Neuronal stem cell (in vitro differentiated cells): ENCODE data around the gene RAF1.
"Not testable (repeated sequence)": the region's sequence is repeated elsewhere in the genome, so short reads cannot be mapped to it uniquely, and the experiment has no call there.

Source experiments
- DNase-seq: peaks from one replicate; pipeline ENCODE4 v3.0.0-alpha.2; 2013; ENCODE audit warnings: low spot score
- H2AFZ ChIP-seq: one replicate; pipeline ENCODE4 v1.6.1; 2013; ENCODE audit warnings: mild to moderate bottlenecking, low read length, inconsistent platforms
- H2AK5ac ChIP-seq: 2 replicates; pipeline ENCODE4 v1.6.1; 2013; ENCODE audit warnings: low read depth, mild to moderate bottlenecking, inconsistent platforms, low read length, moderate library complexity, mixed read lengths
- H2BK120ac ChIP-seq: 2 replicates; pipeline ENCODE4 v1.6.1; 2013; ENCODE audit warnings: low read depth, mild to moderate bottlenecking, inconsistent platforms, low read length, moderate library complexity, mixed read lengths
- H2BK12ac ChIP-seq: one replicate; pipeline ENCODE4 v1.6.1; 2013; ENCODE audit warnings: low read length, inconsistent platforms
- H2BK15ac ChIP-seq: 2 replicates; pipeline ENCODE4 v1.6.1; 2013; ENCODE audit warnings: mild to moderate bottlenecking, low read length, inconsistent platforms, mixed read lengths
- H2BK5ac ChIP-seq: one replicate; pipeline ENCODE4 v1.6.1; 2013; ENCODE audit warnings: inconsistent platforms, mild to moderate bottlenecking, low read length, moderate library complexity
- H3K14ac ChIP-seq: one replicate; pipeline ENCODE4 v1.6.1; 2013; ENCODE audit warnings: low read length, inconsistent platforms
- H3K18ac ChIP-seq: 2 replicates; pipeline ENCODE4 v1.6.1; 2013; ENCODE audit warnings: low read length, inconsistent platforms
- H3K23ac ChIP-seq: 2 replicates; pipeline ENCODE4 v1.6.1; 2013; ENCODE audit warnings: low read depth, mild to moderate bottlenecking, mixed read lengths, low read length, inconsistent platforms; ENCODE audit not compliant: poor library complexity
- H3K27ac ChIP-seq: replicated peaks from 3 replicates; pipeline ENCODE4 v1.5.1; 2013; ENCODE audit warnings: low read length, inconsistent platforms
- H3K27me3 ChIP-seq, 3 experiments: 2 replicates each; pipeline ENCODE4 v1.6.1; 2013; ENCODE audit warnings: low read length in 3 of 3, mild to moderate bottlenecking in 2 of 3, inconsistent platforms in 1 of 3, low read depth in 1 of 3, mixed read lengths in 1 of 3, moderate library complexity in 1 of 3; ENCODE audit not compliant: control insufficient read depth in 3 of 3, insufficient read depth in 3 of 3
- H3K36me3 ChIP-seq, 2 donors: replicated peaks in 1 of 2; 2 replicates each; pipeline ENCODE4 v1.6.1; 2013; ENCODE audit warnings: low read length in 2 of 2; ENCODE audit not compliant: control insufficient read depth in 2 of 2, insufficient read depth in 2 of 2
- H3K4ac ChIP-seq: 2 replicates; pipeline ENCODE4 v1.6.1; 2013; ENCODE audit warnings: inconsistent platforms, mild to moderate bottlenecking, low read length, moderate library complexity
- H3K4me1 ChIP-seq, 2 donors: 1 replicate in 1 of 2; 2 replicates in 1 of 2; pipeline ENCODE4 v1.6.1; 2013; ENCODE audit warnings: low read length in 2 of 2, low read depth in 1 of 2; ENCODE audit not compliant: control insufficient read depth in 2 of 2, insufficient read depth in 1 of 2
- H3K4me2 ChIP-seq: one replicate; pipeline ENCODE4 v1.6.1; 2013; ENCODE audit warnings: mild to moderate bottlenecking, low read length, inconsistent platforms; ENCODE audit not compliant: insufficient read depth, poor library complexity, severe bottlenecking
- H3K4me3 ChIP-seq, 2 donors: 2 replicates each; pipeline ENCODE4 v1.5.1; 2013; ENCODE audit warnings: low read length in 2 of 2, mild to moderate bottlenecking in 2 of 2, inconsistent platforms in 1 of 2, moderate library complexity in 1 of 2
- H3K79me1 ChIP-seq: one replicate; pipeline ENCODE4 v1.6.1; 2013; ENCODE audit warnings: low read depth, mild to moderate bottlenecking, inconsistent platforms, low read length, moderate library complexity
- H3K9ac ChIP-seq: one replicate; pipeline ENCODE4 v1.6.1; 2013; ENCODE audit warnings: mild to moderate bottlenecking, low read depth, low read length, inconsistent platforms; ENCODE audit not compliant: poor library complexity
- H3K9me3 ChIP-seq, 2 donors: replicated peaks in 1 of 2; 2 replicates each; pipeline versions ENCODE3 to v1.6.1; 2013; ENCODE audit warnings: low read length in 2 of 2, mild to moderate bottlenecking in 2 of 2, inconsistent platforms in 1 of 2, low read depth in 1 of 2, mixed read lengths in 1 of 2, moderate library complexity in 1 of 2; ENCODE audit not compliant: control insufficient read depth in 2 of 2, insufficient read depth in 1 of 2
- H4K8ac ChIP-seq: one replicate; pipeline ENCODE4 v1.6.1; 2013; ENCODE audit warnings: low read depth, mild to moderate bottlenecking, inconsistent platforms, low read length, moderate library complexity
- H4K91ac ChIP-seq: one replicate; pipeline ENCODE4 v1.6.1; 2013; ENCODE audit warnings: low read length, low read depth, mild to moderate bottlenecking, inconsistent platforms; ENCODE audit not compliant: poor library complexity
- WGBS, 2 donors: extraction: QIAGEN DNeasy Blood & Tissue Kit; methylation state at CpG; one replicate each; pipeline ENCODE4 v1.1.7; 2013; ENCODE audit warnings: missing lambda C conversion rate in 2 of 2, mixed read lengths in 1 of 2; ENCODE audit not compliant: insufficient read length in 2 of 2, insufficient replicate concordance in 1 of 2; ENCODE audit errors: extremely low coverage in 2 of 2; 5-methylcytosine and 5-hydroxymethylcytosine counted together

The RAF1 gene

GRCh38 chr3:12628813-12629212, 35.1 kb downstream of the RAF1 start:
- no peak for DNase-seq
- WGBS, 2 donors: no CpG with 5 or more reads among the region's 1 CpG

GRCh38 chr3:12627370-12627769, 36.5 kb downstream of the RAF1 start:
- no peak for DNase-seq
- no peak overlapping the region for H4K91ac ChIP-seq
- no CpG with 5 or more reads among the region's 4 CpGs for WGBS, 2 donors
- no peak overlapping the region for H4K8ac ChIP-seq
- H3K4me1 ChIP-seq: peaks cover 0 to 3% of the 10 kb centered on the region in 2 donors
- H3K79me1 ChIP-seq: peaks cover 2% of the 10 kb centered on the region
- no peak overlapping the region for H2BK120ac ChIP-seq
- no peak overlapping the region for H3K4me3 ChIP-seq
- H3K36me3 ChIP-seq: peaks cover 0 to 2% of the 10 kb centered on the region in 2 donors
- H3K4me2 ChIP-seq: no peak overlapping the region
- H2BK15ac ChIP-seq: no peak overlapping the region
- no peak overlapping the region for H2AK5ac ChIP-seq
- no peak overlapping the region for H2AFZ ChIP-seq
- H3K9ac ChIP-seq: no peak overlapping the region
- H3K23ac ChIP-seq: no peak overlapping the region
- H2BK5ac ChIP-seq: no peak overlapping the region
- no peak overlapping the region for H3K27ac ChIP-seq
- H3K4ac ChIP-seq: no peak overlapping the region
- H3K9me3 ChIP-seq: no peaks in the 10 kb centered on the region
- H3K27me3 ChIP-seq: no peaks in the 10 kb centered on the region
- no peak overlapping the region for H3K18ac ChIP-seq
- H2BK12ac ChIP-seq: no peak overlapping the region
- H3K14ac ChIP-seq: no peak overlapping the region

More at GRCh38 chr3:12628813-12629212, 35.1 kb downstream of the RAF1 start:
- Histone ChIP-seq H2AFZ (no peak overlapping the region), H2BK15ac (no peak overlapping the region), H3K4me2 (no peak overlapping the region), H3K23ac (no peak overlapping the region), H3K4ac (no peak overlapping the region), H4K8ac (no peak overlapping the region), H3K4me3 (no peak overlapping the region), H3K27ac (no peak overlapping the region), H3K27me3 (no peaks in the 10 kb centered on the region), H2BK5ac (no peak overlapping the region), H3K14ac (no peak overlapping the region), H3K18ac (no peak overlapping the region), H2BK12ac (no peak overlapping the region), H2AK5ac (no peak overlapping the region), H4K91ac (no peak overlapping the region), H3K9ac (no peak overlapping the region), H2BK120ac (no peak overlapping the region), H3K79me1 (peaks cover 2% of the 10 kb centered on the region), H3K4me1 (peaks cover 0 to 3% of the 10 kb centered on the region in 2 donors), H3K9me3 (no peaks in the 10 kb centered on the region), H3K36me3 (peaks cover 0 to 2% of the 10 kb centered on the region in 2 donors)

GRCh38 chr3:12624964-12625363, 39.0 kb downstream of the RAF1 start:
- not testable (repeated sequence) for H3K36me3 ChIP-seq, H2AFZ ChIP-seq, DNase-seq, H3K27me3 ChIP-seq, H3K14ac ChIP-seq, H3K18ac ChIP-seq, H3K9ac ChIP-seq, H3K4ac ChIP-seq, H3K9me3 ChIP-seq, H2BK120ac ChIP-seq, H2BK5ac ChIP-seq, H2AK5ac ChIP-seq, H2BK12ac ChIP-seq, H3K23ac ChIP-seq, H3K4me2 ChIP-seq, H3K79me1 ChIP-seq, H2BK15ac ChIP-seq, H4K91ac ChIP-seq, H3K27ac ChIP-seq, H3K4me3 ChIP-seq, H4K8ac ChIP-seq, H3K4me1 ChIP-seq
- no CpG with 5 or more reads among the region's 3 CpGs for WGBS, 2 donors

- Histone ChIP-seq H4K8ac (no peak overlapping the region), H3K79me1 (peaks cover 7% of the 10 kb centered on the region), H2BK12ac (no peak overlapping the region), H3K9me3 (no peaks in the 10 kb centered on the region), H2BK120ac (no peak overlapping the region), H3K4me3 (no peak overlapping the region), H3K4me1 (no peaks in the 10 kb centered on the region), H3K23ac (no peak overlapping the region), H3K4ac (no peak overlapping the region), H3K36me3 (peaks cover 0 to 2% of the 10 kb centered on the region in 2 donors), H3K14ac (no peak overlapping the region), H4K91ac (no peak overlapping the region), H2BK5ac (no peak overlapping the region), H2AFZ (no peak overlapping the region), H3K4me2 (no peak overlapping the region), H3K18ac (no peak overlapping the region), H3K27ac (no peak overlapping the region), H2AK5ac (no peak overlapping the region), H3K27me3 (no peaks in the 10 kb centered on the region), H3K9ac (no peak overlapping the region), H2BK15ac (no peak overlapping the region)
- WGBS, 2 donors: no CpG with 5 or more reads among the region's 5 CpGs
- no peak for DNase-seq
Observed at GRCh38 chr3:12624056-12624455, 39.9 kb downstream of the RAF1 start.
